Body of pancreas (tissue), 4 donors: ENCODE data around the gene COL15A1. TPM values are rescaled to one million over a fixed set of nuclear protein-coding genes. Genes with fewer than 3 reads are reported as not detected.

Experiments used
- ATAC-seq: fragments of 150-250 bp; one replicate; pipeline ENCODE4 v1.9.1; 2016
- DNase-seq, 4 donors: peaks; one replicate each; pipeline ENCODE4 v3.0.0-alpha.2; 2019
- H3K27ac ChIP-seq, 4 donors: fragments of 200-600 bp; sonication (generic); 1 replicate in 3 of 4; 2 replicates in 1 of 4; pipeline versions ENCODE4 v1.5.1 to v1.6.1; 2016 to 2019; ENCODE audit warnings: mild to moderate bottlenecking in 1 of 4, mixed read lengths in 1 of 4, moderate library complexity in 1 of 4
- H3K27me3 ChIP-seq, 2 donors: fragments of 200-600 bp; sonication (generic); one replicate each; pipeline ENCODE4 v1.6.0; 2016; ENCODE audit warnings: mild to moderate bottlenecking in 1 of 2
- H3K36me3 ChIP-seq, 2 donors: fragments of 200-600 bp; sonication (generic); replicated peaks in 1 of 2; 2 replicates each; pipeline ENCODE4 v1.5.1; 2016; ENCODE audit warnings: low read depth in 2 of 2; ENCODE audit not compliant: insufficient read depth in 1 of 2
- H3K4me1 ChIP-seq: fragments of 200-600 bp; sonication (generic); one replicate; pipeline ENCODE4 v1.6.0; 2016
- H3K4me3 ChIP-seq, 2 donors: fragments of 200-600 bp; sonication (generic); 1 replicate in 1 of 2; 2 replicates in 1 of 2; pipeline ENCODE4 v1.5.1; 2016 to 2019
- H3K9me3 ChIP-seq, 3 donors: fragments of 200-600 bp; sonication (generic); 1 replicate in 2 of 3; 2 replicates in 1 of 3; pipeline ENCODE4 v1.5.1; 2016
- POLR2A ChIP-seq, 3 donors: fragments of 450-650 bp; IDR thresholded peaks; one replicate each; pipeline ENCODE4 v1.6.1; 2016; ENCODE audit warnings: antibody characterized with exemption in 3 of 3, mild to moderate bottlenecking in 2 of 3
- WGBS, 2 donors: methylation state at CpG; one replicate each; pipeline ENCODE4 v1.1.5; 2017; 5-methylcytosine and 5-hydroxymethylcytosine counted together
- intact Hi-C: fragments of 100-400 bp; cut with DNase I; formaldehyde crosslinking; loops from one replicate; pipeline ENCODE4 v1.15.1; 2023
- total RNA-seq, 2 donors: library from RNA; depleted of rRNA; stranded (reverse); fragments of >200 nt; gene quantifications; one replicate each; pipeline ENCODE4 v1.1.0, GENCODE V29; 2016
- TF ChIP-seq, protein P1 (sequence below), 7 experiments: fragments of 450-650 bp in 4 of 7; fragments of 200-600 bp in 3 of 7; sonication (generic) in 3 of 7; IDR thresholded peaks; one replicate each; pipeline ENCODE4 v1.5.1; 2016 to 2019; ENCODE audit warnings: antibody characterized with exemption in 7 of 7

Gene COL15A1
- total RNA-seq, 2 donors from 2014 or later, result 6.7 to 55.4 TPM

DNA sequence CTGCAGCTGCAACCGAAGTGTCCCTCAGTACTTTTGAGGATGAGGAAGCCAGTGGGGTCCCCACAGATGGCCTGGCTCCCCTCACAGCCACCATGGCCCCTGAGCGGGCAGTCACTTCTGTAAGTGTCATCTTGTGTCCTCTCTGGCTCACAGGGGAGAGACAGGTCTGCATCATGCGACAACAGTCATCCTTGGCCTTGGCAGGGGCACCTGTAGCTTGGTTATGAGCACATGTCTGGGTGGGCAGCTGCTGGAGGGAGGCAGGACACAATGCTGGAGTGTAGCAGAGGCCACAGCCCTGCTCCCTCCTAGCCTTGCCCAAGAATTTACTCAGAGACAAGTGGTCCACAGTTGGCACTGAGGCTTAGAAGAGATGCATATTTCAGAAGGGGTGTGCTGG, 71.7 kb downstream of the COL15A1 start:
- DNase-seq, result no peak
- intact Hi-C loops, result no loop called here
- no peaks in the 10 kb centered on the region for H3K36me3 ChIP-seq
- no peak overlapping the region for H3K4me3 ChIP-seq
- H3K4me1 ChIP-seq, result no peaks in the 10 kb centered on the region
- H3K27me3 ChIP-seq, result no peaks in the 10 kb centered on the region
- 90% methylated on average over 3 of the region's 3 CpGs; no CpG with 5 or more reads in 1 of the 2 donors for WGBS, 2 donors
- ATAC-seq, result no peak
- no peak for TF ChIP-seq POLR2A (IDR thresholded peaks at IDR 0.05)
- TF ChIP-seq, protein P1, sequence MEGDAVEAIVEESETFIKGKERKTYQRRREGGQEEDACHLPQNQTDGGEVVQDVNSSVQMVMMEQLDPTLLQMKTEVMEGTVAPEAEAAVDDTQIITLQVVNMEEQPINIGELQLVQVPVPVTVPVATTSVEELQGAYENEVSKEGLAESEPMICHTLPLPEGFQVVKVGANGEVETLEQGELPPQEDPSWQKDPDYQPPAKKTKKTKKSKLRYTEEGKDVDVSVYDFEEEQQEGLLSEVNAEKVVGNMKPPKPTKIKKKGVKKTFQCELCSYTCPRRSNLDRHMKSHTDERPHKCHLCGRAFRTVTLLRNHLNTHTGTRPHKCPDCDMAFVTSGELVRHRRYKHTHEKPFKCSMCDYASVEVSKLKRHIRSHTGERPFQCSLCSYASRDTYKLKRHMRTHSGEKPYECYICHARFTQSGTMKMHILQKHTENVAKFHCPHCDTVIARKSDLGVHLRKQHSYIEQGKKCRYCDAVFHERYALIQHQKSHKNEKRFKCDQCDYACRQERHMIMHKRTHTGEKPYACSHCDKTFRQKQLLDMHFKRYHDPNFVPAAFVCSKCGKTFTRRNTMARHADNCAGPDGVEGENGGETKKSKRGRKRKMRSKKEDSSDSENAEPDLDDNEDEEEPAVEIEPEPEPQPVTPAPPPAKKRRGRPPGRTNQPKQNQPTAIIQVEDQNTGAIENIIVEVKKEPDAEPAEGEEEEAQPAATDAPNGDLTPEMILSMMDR (IDR thresholded peaks at IDR 0.05), result no peak
- no peak overlapping the region for H3K27ac ChIP-seq
- H3K9me3 ChIP-seq, result no peaks in the 10 kb centered on the region

DNA sequence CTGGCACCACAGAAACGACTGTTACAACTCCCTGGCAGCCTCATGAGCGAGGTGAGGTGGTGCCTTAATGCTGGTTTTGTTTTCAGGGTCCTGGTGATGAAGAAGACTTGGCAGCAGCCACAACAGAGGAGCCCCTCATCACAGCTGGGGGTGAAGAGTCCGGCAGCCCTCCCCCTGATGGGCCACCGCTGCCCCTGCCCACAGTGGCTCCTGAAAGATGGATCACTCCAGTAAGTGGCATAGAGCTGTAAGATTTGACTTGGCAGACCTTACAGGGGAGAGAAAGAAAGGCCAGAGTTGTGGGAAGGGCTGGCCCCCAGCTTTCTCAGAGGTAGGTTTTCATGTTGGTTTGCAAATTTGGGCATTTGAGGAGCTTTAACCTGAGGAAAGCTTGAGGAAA, 72.2 kb downstream of the COL15A1 start:
- H3K9me3 ChIP-seq, result no peaks in the 10 kb centered on the region
- H3K36me3 ChIP-seq, result no peaks in the 10 kb centered on the region
- no peak overlapping the region for H3K27ac ChIP-seq
- no peaks in the 10 kb centered on the region for H3K4me1 ChIP-seq
- intact Hi-C loops, result no loop called here
- no peaks in the 10 kb centered on the region for H3K27me3 ChIP-seq
- DNase-seq, result no peak
- TF ChIP-seq, protein P1 (IDR thresholded peaks at IDR 0.05), result no peak
- no peak for TF ChIP-seq POLR2A (IDR thresholded peaks at IDR 0.05)
- ATAC-seq, result no peak
- no peak overlapping the region for H3K4me3 ChIP-seq
- 71 to 91% methylated on average over 4 of the region's 4 CpGs for WGBS, 2 donors

DNA sequence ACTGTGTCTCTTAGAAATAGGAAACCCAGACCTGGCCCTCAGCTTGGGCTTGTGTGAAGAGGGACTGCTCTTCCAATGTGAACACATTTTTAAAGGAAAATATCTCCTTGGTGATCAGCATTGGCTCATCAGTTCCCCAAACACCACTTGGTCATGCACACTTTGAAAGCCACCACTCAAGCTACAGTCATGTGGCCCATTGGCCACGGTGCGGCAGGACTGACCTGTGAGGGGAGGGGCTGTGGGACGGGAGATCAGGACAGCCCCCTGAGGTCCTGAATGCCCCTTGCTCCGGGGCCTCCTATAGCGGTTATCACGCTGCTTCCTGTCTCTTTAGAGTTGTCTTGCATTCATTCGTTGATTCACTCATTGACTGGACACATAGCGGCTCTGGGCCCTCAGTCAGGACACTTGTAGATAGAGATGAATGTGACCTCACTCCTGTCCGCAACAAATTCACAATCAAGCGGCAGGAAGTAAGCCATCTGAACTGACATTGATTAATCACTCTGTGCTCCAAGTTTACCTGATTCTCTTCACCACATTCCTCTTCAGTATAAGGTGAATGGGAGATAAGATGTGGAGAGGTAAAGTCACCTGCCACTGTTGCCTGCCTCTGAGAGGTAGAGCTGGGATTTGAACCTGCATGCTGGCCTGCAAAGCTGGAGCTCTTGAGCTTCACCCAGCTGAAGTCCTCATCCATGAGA, 73.1 kb downstream of the COL15A1 start:
- TF ChIP-seq POLR2A (IDR thresholded peaks at IDR 0.05), result no peak
- TF ChIP-seq, protein P1 (IDR thresholded peaks at IDR 0.05), result no peak
- ATAC-seq, result no peak

DNA sequence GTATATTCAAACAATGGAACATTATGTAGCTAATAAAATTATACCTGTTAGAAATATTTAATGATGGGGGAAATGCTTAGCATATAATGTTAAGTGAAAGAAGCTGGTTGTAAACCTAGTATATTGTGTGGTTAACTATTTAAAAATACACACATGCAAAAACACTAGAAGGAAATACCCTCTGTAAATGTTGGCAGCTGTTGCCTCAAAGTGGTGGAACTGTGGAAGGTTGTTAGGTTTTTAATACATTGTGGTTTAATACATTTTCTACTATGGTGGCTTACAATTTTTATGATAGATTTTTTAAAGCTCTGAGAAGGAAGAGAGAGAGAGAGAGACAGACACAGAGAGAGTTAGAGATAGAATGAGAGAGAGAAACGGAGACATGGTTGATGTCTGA, 74.9 kb downstream of the COL15A1 start:
- no peak overlapping the region for H3K27ac ChIP-seq
- no peaks in the 10 kb centered on the region for H3K4me1 ChIP-seq
- no peaks in the 10 kb centered on the region for H3K36me3 ChIP-seq
- H3K9me3 ChIP-seq, result no peaks in the 10 kb centered on the region
- intact Hi-C loops, result no loop called here
- 87 to 96% methylated on average over 1 of the region's 1 CpG for WGBS, 2 donors
- H3K4me3 ChIP-seq, result no peak overlapping the region
- H3K27me3 ChIP-seq, result no peaks in the 10 kb centered on the region
- ATAC-seq, result no peak
- DNase-seq, result no peak
- TF ChIP-seq POLR2A (IDR thresholded peaks at IDR 0.05), result no peak
- TF ChIP-seq, protein P1 (IDR thresholded peaks at IDR 0.05), result no peak

More for the DNA sequence above, 73.1 kb downstream of the COL15A1 start:
- Histone ChIP-seq H3K9me3 (no peaks in the 10 kb centered on the region), H3K36me3 (no peaks in the 10 kb centered on the region), H3K4me1 (no peaks in the 10 kb centered on the region), H3K4me3 (no peak overlapping the region), H3K27ac (no peak overlapping the region), H3K27me3 (no peaks in the 10 kb centered on the region)
- 90 to 91% methylated on average over 10 of the region's 10 CpGs for WGBS, 2 donors
- intact Hi-C loops, result no loop called here
- DNase-seq, result no peak
